Uterus (tissue), 4 donors: Measurements from ENCODE around the gene YES1. TPM values are rescaled to one million over a fixed set of nuclear protein-coding genes. Genes with fewer than 3 reads are reported as not detected.
A peak's percentile ranks its signal among the peaks of the same experiment; 100 is the strongest.

ENCODE experiments used
- DNase-seq, 2 donors: peaks; one replicate each; pipeline ENCODE4 v3.0.0-alpha.2; 2019 to 2020
- H3K27ac ChIP-seq, 2 donors: fragments of 200-600 bp; sonication (generic); 1 replicate in 1 of 2; 2 replicates in 1 of 2; pipeline ENCODE4 v1.5.1; 2016 to 2018
- H3K27me3 ChIP-seq, 2 donors: fragments of 200-600 bp; sonication (generic); one replicate each; pipeline ENCODE4 v1.5.1; 2018 to 2019; ENCODE audit warnings: control low read depth in 1 of 2
- H3K36me3 ChIP-seq, 2 donors: fragments of 200-600 bp; sonication (generic); one replicate each; pipeline ENCODE4 v1.5.1; 2019; ENCODE audit warnings: control low read depth in 1 of 2
- H3K4me1 ChIP-seq, 2 donors: fragments of 200-600 bp; sonication (generic); one replicate each; pipeline ENCODE4 v1.5.1; 2018 to 2019; ENCODE audit warnings: control low read depth in 1 of 2
- H3K4me3 ChIP-seq, 2 donors: fragments of 200-600 bp; sonication (generic); 1 replicate in 1 of 2; 2 replicates in 1 of 2; pipeline ENCODE4 v1.5.1; 2018 to 2019; ENCODE audit warnings: mild to moderate bottlenecking in 1 of 2
- H3K9me3 ChIP-seq, 2 donors: fragments of 200-600 bp; sonication (generic); one replicate each; pipeline ENCODE4 v1.5.1; 2019; ENCODE audit warnings: control low read depth in 1 of 2
- CTCF ChIP-seq, 4 experiments: fragments of 200-600 bp in 2 of 4; fragments of 450-650 bp in 2 of 4; sonication (generic) in 2 of 4; IDR thresholded peaks; one replicate each; pipeline ENCODE4 v1.5.1; 2016 to 2019; ENCODE audit warnings: antibody characterized with exemption in 4 of 4, mild to moderate bottlenecking in 2 of 4, moderate library complexity in 1 of 4
- POLR2A ChIP-seq, 2 donors: fragments of 450-650 bp; IDR thresholded peaks; one replicate each; pipeline ENCODE4 v1.6.1; 2016; ENCODE audit warnings: antibody characterized with exemption in 2 of 2, mild to moderate bottlenecking in 1 of 2, moderate library complexity in 1 of 2
- intact Hi-C: fragments of 100-400 bp; cut with DNase I; formaldehyde crosslinking; loops from one replicate; pipeline ENCODE4 v1.15.1; 2023; ENCODE audit warnings: low total_unique reads
- total RNA-seq, 4 donors: library from RNA; depleted of rRNA in 3 of 4; stranded (reverse); fragments of >200 nt in 3 of 4; gene quantifications; one replicate each; pipeline versions ENCODE4 v1.1.0 to v1.2.4, GENCODE V29; 2014 to 2023
- donor health status: DM: yes; HTN: yes; CAD: no.

Gene YES1
- total RNA-seq, result 100 to 1,000 TPM in 1 of 4 donors, 10 to 100 TPM in 3; 21.0 to 158 (median 37.0) TPM

DNA sequence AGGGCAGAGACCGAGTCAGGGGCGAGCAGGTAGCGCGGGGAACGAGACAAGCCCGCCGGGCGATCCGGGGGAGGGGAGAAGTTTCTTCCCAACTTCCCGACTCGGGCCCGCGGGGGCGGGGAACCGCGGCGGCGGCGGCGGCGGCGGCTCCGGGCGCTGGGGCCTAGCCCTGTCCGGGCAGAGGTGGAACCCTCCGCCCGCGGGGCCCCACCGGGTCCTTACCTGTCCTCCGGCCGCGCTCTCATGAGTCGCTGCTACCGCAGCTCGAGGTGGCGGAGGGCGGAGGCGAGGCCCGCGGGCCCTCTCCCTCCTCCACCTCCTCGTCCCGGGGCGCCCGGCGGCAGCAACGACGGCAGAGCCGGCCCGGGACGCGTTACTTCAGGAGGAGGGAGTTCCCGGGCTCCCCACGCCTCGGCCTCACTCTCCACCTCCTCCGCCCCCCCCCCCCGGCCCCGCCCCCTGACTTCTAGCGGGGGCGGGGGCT, at the start of gene YES1:
YES1 (minus strand) TSS at position 351 of the 484 bp plus-strand sequence. CDS start 55,415 bp downstream, outside the sequence.
- H3K4me1 ChIP-seq, result no peaks in the 10 kb centered on the region
- no peaks in the 10 kb centered on the region for H3K9me3 ChIP-seq
- intact Hi-C loops, result no loop called here
- H3K27ac ChIP-seq, result peak within 1 kb of the TSS; percentile 93 to 94
- TF ChIP-seq POLR2A (IDR thresholded peaks at IDR 0.05), result peak; percentile 57 to 67
- no peak for TF ChIP-seq CTCF (IDR thresholded peaks at IDR 0.05)
- no peaks in the 10 kb centered on the region for H3K27me3 ChIP-seq
- peak within 1 kb of the TSS; percentile 80 to 85 for H3K4me3 ChIP-seq
- H3K36me3 ChIP-seq, result no peaks in the 10 kb centered on the region
- DNase-seq, result peak; percentile 58 to 68

DNA sequence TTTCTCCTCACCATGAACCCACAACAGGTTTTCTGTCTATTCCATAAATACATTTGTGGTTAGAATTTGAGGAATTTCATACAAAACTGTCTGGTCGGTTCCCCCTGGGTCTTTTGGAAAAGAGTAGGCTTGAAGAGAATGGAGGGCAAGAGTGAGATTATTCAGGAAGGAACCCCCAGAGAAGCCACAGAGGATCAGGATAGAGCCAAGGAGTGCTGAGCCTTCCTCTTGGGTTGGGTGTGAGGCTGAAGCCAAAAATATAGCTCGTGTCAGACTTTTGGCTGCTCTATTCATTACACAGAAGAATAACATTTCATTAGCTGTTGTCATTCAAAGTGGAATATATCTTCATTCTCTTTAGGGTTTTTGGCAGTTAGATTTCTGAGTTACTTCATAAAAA, 45.9 kb upstream of the YES1 start:
- no peaks in the 10 kb centered on the region for H3K4me1 ChIP-seq
- intact Hi-C loops, result no loop called here
- no peaks in the 10 kb centered on the region for H3K9me3 ChIP-seq

DNA sequence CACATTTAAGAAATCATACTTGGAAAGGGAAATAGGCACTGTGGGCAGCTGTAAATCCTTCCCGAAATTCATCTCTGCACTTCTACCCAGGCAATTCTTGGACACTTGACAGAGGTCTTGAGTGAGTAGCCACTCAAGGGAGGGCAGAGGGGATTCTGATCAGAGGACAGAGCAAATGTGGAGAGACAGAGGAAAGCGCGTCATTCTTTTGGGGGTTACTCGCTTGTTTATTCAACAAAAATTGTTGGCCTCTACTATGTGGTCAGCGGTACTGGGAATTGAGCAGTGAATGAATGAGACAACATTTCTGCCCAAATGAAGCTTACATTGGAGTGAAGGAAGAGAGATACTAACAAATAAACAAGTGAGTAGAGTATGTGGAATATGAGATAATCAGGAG, 41.4 kb upstream of the YES1 start:
- intact Hi-C loops, result no loop called here
- H3K27ac ChIP-seq, result no peak overlapping the region
- no peak for TF ChIP-seq CTCF (IDR thresholded peaks at IDR 0.05)
- no peak for TF ChIP-seq POLR2A (IDR thresholded peaks at IDR 0.05)
- no peaks in the 10 kb centered on the region for H3K27me3 ChIP-seq
- no peaks in the 10 kb centered on the region for H3K36me3 ChIP-seq
- DNase-seq, result no peak
- H3K4me1 ChIP-seq, result no peaks in the 10 kb centered on the region
- H3K4me3 ChIP-seq, result no peak overlapping the region
- H3K9me3 ChIP-seq, result no peaks in the 10 kb centered on the region

More for the DNA sequence above, 45.9 kb upstream of the YES1 start:
- no peaks in the 10 kb centered on the region for H3K27me3 ChIP-seq
- DNase-seq, result no peak
- H3K27ac ChIP-seq, result no peak overlapping the region
- no peaks in the 10 kb centered on the region for H3K36me3 ChIP-seq
- no peak overlapping the region for H3K4me3 ChIP-seq
- no peak for TF ChIP-seq POLR2A (IDR thresholded peaks at IDR 0.05)
- no peak for TF ChIP-seq CTCF (IDR thresholded peaks at IDR 0.05)

GRCh38 chr18:850960-851359, 38.9 kb upstream of the YES1 start:
- Histone ChIP-seq H3K4me1 (no peaks in the 10 kb centered on the region), H3K4me3 (no peak overlapping the region), H3K36me3 (no peaks in the 10 kb centered on the region), H3K9me3 (no peaks in the 10 kb centered on the region), H3K27ac (no peak overlapping the region), H3K27me3 (no peaks in the 10 kb centered on the region)
- intact Hi-C loops, result no loop called here
- TF ChIP-seq POLR2A (IDR thresholded peaks at IDR 0.05) (no peak), CTCF (IDR thresholded peaks at IDR 0.05) (no peak)
- no peak for DNase-seq

GRCh38 chr18:849021-849420, 37.0 kb upstream of the YES1 start:
- no peaks in the 10 kb centered on the region for H3K4me1 ChIP-seq
- no peaks in the 10 kb centered on the region for H3K27me3 ChIP-seq
- no peak overlapping the region for H3K4me3 ChIP-seq
- no peaks in the 10 kb centered on the region for H3K36me3 ChIP-seq
- intact Hi-C loops, result no loop called here
- no peak for TF ChIP-seq CTCF (IDR thresholded peaks at IDR 0.05)
- no peaks in the 10 kb centered on the region for H3K9me3 ChIP-seq
- DNase-seq, result no peak
- H3K27ac ChIP-seq, result no peak overlapping the region
